HG03575 (cell line): Measurements from ENCODE around the gene CSNK1D.

Source experiments
- ATAC-seq: cut with Tn5 transposase; IDR thresholded peaks from one replicate; pipeline ENCODE4 v1.9.1; 2021; ENCODE audit not compliant: unreplicated experiment, insufficient number of reproducible peaks, low FRiP score; ENCODE audit errors: extremely low read depth

CSNK1D gene

GRCh38 chr17:82234211-82235055 lies 39.1 kb downstream of the CSNK1D start:
- ATAC-seq, result no peak

- ATAC-seq, result no peak
Measured at GRCh38 chr17:82232876-82233785, 40.4 kb downstream of the CSNK1D start.

GRCh38 chr17:82232322-82232820 lies 41.1 kb downstream of the CSNK1D start:
- ATAC-seq, result no peak

- no peak for ATAC-seq
Measured at GRCh38 chr17:82231562-82232321, 41.8 kb downstream of the CSNK1D start.

- ATAC-seq, result no peak
Measured at GRCh38 chr17:82231312-82231561, 42.3 kb downstream of the CSNK1D start.

GRCh38 chr17:82230609-82231311 lies 42.7 kb downstream of the CSNK1D start:
- no peak for ATAC-seq

- ATAC-seq, result no peak
Measured at GRCh38 chr17:82229698-82230608, 43.5 kb downstream of the CSNK1D start.

GRCh38 chr17:82228842-82229697 lies 44.4 kb downstream of the CSNK1D start, which contains the start of gene SLC16A3:
Gene SLC16A3, plus strand, starts transcription at chr17:82229042. Its CDS starts 6,967 bp downstream, at chr17:82236009.
- no peak for ATAC-seq

- ATAC-seq, result no peak
Measured at GRCh38 chr17:82228278-82228841, 45.1 kb downstream of the CSNK1D start.

GRCh38 chr17:82227629-82228277 lies 45.7 kb downstream of the CSNK1D start:
- ATAC-seq, result no peak

GRCh38 chr17:82226809-82227628 lies 46.5 kb downstream of the CSNK1D start:
- no peak for ATAC-seq

GRCh38 chr17:82226146-82226808 lies 47.2 kb downstream of the CSNK1D start:
- ATAC-seq, result no peak

GRCh38 chr17:82225368-82226029 lies 48.0 kb downstream of the CSNK1D start:
- ATAC-seq, result no peak

- ATAC-seq, result no peak
Measured at GRCh38 chr17:82224666-82225065, 48.8 kb downstream of the CSNK1D start.
